Natural killer cell (primary cell): ENCODE data around the gene LCE4A. TPM values are rescaled to one million over a fixed set of nuclear protein-coding genes. Genes with fewer than 3 reads are reported as not detected.

ENCODE experiments used
- ATAC-seq, 3 donors: fragments of 150-1000 bp in 2 of 3; fragments of 200-7000 bp in 1 of 3; cut with Tn5 transposase; 1 replicate in 1 of 3; 2 replicates in 2 of 3; pipeline ENCODE4 v1.10.0; 2021; ENCODE audit warnings: mild to moderate bottlenecking in 2 of 3, moderate library complexity in 2 of 3
- DNase-seq, 2 donors: peaks; one replicate each; pipeline versions ENCODE4 v3.0.0 to v3.0.0-alpha.2; 2013 to 2021; ENCODE audit warnings: mixed read lengths in 1 of 2
- H3K27ac ChIP-seq: one replicate; pipeline ENCODE4 v1.5.1; 2013; ENCODE audit warnings: mild to moderate bottlenecking, low read length
- H3K27me3 ChIP-seq: one replicate; pipeline ENCODE4 v1.6.1; 2013; ENCODE audit warnings: low read length; ENCODE audit not compliant: control insufficient read depth, insufficient read depth
- H3K36me3 ChIP-seq: one replicate; pipeline ENCODE4 v1.6.1; 2013; ENCODE audit warnings: low read length; ENCODE audit not compliant: control insufficient read depth, insufficient read depth
- H3K4me1 ChIP-seq: one replicate; pipeline ENCODE4 v1.6.1; 2013; ENCODE audit warnings: low read length; ENCODE audit not compliant: control insufficient read depth, insufficient read depth
- H3K4me3 ChIP-seq: one replicate; pipeline ENCODE4 v1.5.1; 2013; ENCODE audit warnings: low read length
- H3K9me3 ChIP-seq: one replicate; pipeline ENCODE4 v1.6.1; 2013; ENCODE audit warnings: low read length; ENCODE audit not compliant: control insufficient read depth, insufficient read depth
- H3K27ac Mint-ChIP-seq, 2 donors: one replicate each; pipeline ENCODE4 v1.8.0; 2022; ENCODE audit warnings: mild to moderate bottlenecking in 2 of 2, mixed read lengths in 2 of 2, moderate library complexity in 1 of 2
- H3K27me3 Mint-ChIP-seq, 2 donors: one replicate each; pipeline ENCODE4 v1.8.0; 2022; ENCODE audit warnings: low read depth in 2 of 2, mixed read lengths in 2 of 2
- H3K36me3 Mint-ChIP-seq: one replicate; pipeline ENCODE4 v1.8.0; 2022; ENCODE audit warnings: mixed read lengths
- H3K4me1 Mint-ChIP-seq, 2 donors: one replicate each; pipeline ENCODE4 v1.8.0; 2022; ENCODE audit warnings: mixed read lengths in 2 of 2
- H3K4me3 Mint-ChIP-seq: one replicate; pipeline ENCODE4 v1.8.0; 2022; ENCODE audit warnings: mild to moderate bottlenecking, moderate library complexity, mixed read lengths
- H3K9me3 Mint-ChIP-seq, 2 donors: one replicate each; pipeline ENCODE4 v1.8.0; 2022; ENCODE audit warnings: mixed read lengths in 2 of 2
- CTCF ChIP-seq: fragments of 200-600 bp; IDR thresholded peaks from one replicate; pipeline ENCODE4 v1.8.0; 2022; ENCODE audit warnings: antibody characterized with exemption
- WGBS: methylation state at CpG from one replicate; pipeline ENCODE4 v1.1.7; 2013; ENCODE audit warnings: missing lambda C conversion rate; ENCODE audit not compliant: insufficient coverage; 5-methylcytosine and 5-hydroxymethylcytosine counted together
- intact Hi-C: fragments of 100-400 bp; cut with micrococcal nuclease; formaldehyde crosslinking; loops from one replicate; pipeline ENCODE4 v1.14.2; 2022
- total RNA-seq, 4 donors: library from RNA; stranded (reverse); fragments of 120-200 nt in 1 of 4; gene quantifications; one replicate each; pipeline versions ENCODE4 v1.2.3 to v1.2.4, GENCODE V29; 2013 to 2022

LCE4A gene
- total RNA-seq, 3 donors from 2014 or later (not counting 1 experiment from before 2014, with no cell fraction given) = not detected

- H3K27ac Mint-ChIP-seq = no peak overlapping the region
- H3K4me1 Mint-ChIP-seq = no peaks in the 10 kb centered on the region
- Histone ChIP-seq H3K27ac (no peak overlapping the region), H3K27me3 (no peaks in the 10 kb centered on the region), H3K9me3 (no peaks in the 10 kb centered on the region), H3K36me3 (no peaks in the 10 kb centered on the region), H3K4me1 (no peaks in the 10 kb centered on the region), H3K4me3 (no peak overlapping the region)
- H3K4me3 Mint-ChIP-seq = no peak overlapping the region
- 84% methylated on average over 3 of the region's 4 CpGs for WGBS
- H3K36me3 Mint-ChIP-seq = peaks cover 6% of the 10 kb centered on the region
- peaks cover 14 to 29% of the 10 kb centered on the region in 2 donors for H3K27me3 Mint-ChIP-seq
- TF ChIP-seq CTCF = no peak
- no peak for DNase-seq
- intact Hi-C loops = no loop called here
- ATAC-seq = no peak
- peaks cover 0 to 2% of the 10 kb centered on the region in 2 donors for H3K9me3 Mint-ChIP-seq
These were observed 8.2 kb upstream of the LCE4A start for GRCh38 chr1:152699746-152700145.

- no peaks in the 10 kb centered on the region for H3K36me3 ChIP-seq
- ATAC-seq (no peak), DNase-seq (no peak)
- no peak overlapping the region for H3K4me3 ChIP-seq
- Mint-ChIP-seq H3K4me1 (no peaks in the 10 kb centered on the region), H3K36me3 (no peaks in the 10 kb centered on the region), H3K27ac (no peak overlapping the region), H3K27me3 (peaks cover 14 to 15% of the 10 kb centered on the region in 2 donors), H3K9me3 (no peaks in the 10 kb centered on the region), H3K4me3 (no peak overlapping the region)
- no peaks in the 10 kb centered on the region for H3K9me3 ChIP-seq
- H3K27ac ChIP-seq = no peak overlapping the region
- TF ChIP-seq CTCF = no peak
- H3K27me3 ChIP-seq = no peaks in the 10 kb centered on the region
- intact Hi-C loops = no loop called here
- no peaks in the 10 kb centered on the region for H3K4me1 ChIP-seq
These were observed 10.3 kb downstream of the LCE4A start for GRCh38 chr1:152718238-152718637.

- H3K4me3 ChIP-seq = no peak overlapping the region
- H3K27me3 ChIP-seq = no peaks in the 10 kb centered on the region
- Mint-ChIP-seq H3K9me3 (no peaks in the 10 kb centered on the region), H3K4me3 (no peak overlapping the region), H3K27me3 (peaks cover 0 to 14% of the 10 kb centered on the region in 2 donors), H3K4me1 (no peaks in the 10 kb centered on the region), H3K27ac (no peak overlapping the region), H3K36me3 (no peaks in the 10 kb centered on the region)
- TF ChIP-seq CTCF = no peak
- DNase-seq (no peak), ATAC-seq (no peak)
- H3K9me3 ChIP-seq = no peaks in the 10 kb centered on the region
- intact Hi-C loops = no loop called here
- no peaks in the 10 kb centered on the region for H3K36me3 ChIP-seq
- no peak overlapping the region for H3K27ac ChIP-seq
- H3K4me1 ChIP-seq = no peaks in the 10 kb centered on the region
These were observed 17.3 kb downstream of the LCE4A start for GRCh38 chr1:152725261-152725660.

- H3K4me1 Mint-ChIP-seq = no peaks in the 10 kb centered on the region
- DNase-seq (no peak), ATAC-seq (no peak)
- no CpG with 5 or more reads among the region's 1 CpG for WGBS
- Histone ChIP-seq H3K27ac (no peak overlapping the region), H3K27me3 (no peaks in the 10 kb centered on the region), H3K4me1 (no peaks in the 10 kb centered on the region), H3K36me3 (no peaks in the 10 kb centered on the region), H3K9me3 (no peaks in the 10 kb centered on the region), H3K4me3 (no peak overlapping the region)
- no peak overlapping the region for H3K27ac Mint-ChIP-seq
- no peaks in the 10 kb centered on the region for H3K36me3 Mint-ChIP-seq
- peaks cover 7 to 12% of the 10 kb centered on the region in 2 donors for H3K27me3 Mint-ChIP-seq
- TF ChIP-seq CTCF = no peak
- intact Hi-C loops = no loop called here
- H3K4me3 Mint-ChIP-seq = no peak overlapping the region
- no peaks in the 10 kb centered on the region for H3K9me3 Mint-ChIP-seq
These were observed 21.0 kb downstream of the LCE4A start for GRCh38 chr1:152728986-152729385.
